Measurements from ENCODE around the gene SDS. TPM values are rescaled to one million over a fixed set of nuclear protein-coding genes. Genes with fewer than 3 reads are reported as not detected.

Gene SDS
- total RNA-seq, 1 donor from 2014 or later: not detected

DNA sequence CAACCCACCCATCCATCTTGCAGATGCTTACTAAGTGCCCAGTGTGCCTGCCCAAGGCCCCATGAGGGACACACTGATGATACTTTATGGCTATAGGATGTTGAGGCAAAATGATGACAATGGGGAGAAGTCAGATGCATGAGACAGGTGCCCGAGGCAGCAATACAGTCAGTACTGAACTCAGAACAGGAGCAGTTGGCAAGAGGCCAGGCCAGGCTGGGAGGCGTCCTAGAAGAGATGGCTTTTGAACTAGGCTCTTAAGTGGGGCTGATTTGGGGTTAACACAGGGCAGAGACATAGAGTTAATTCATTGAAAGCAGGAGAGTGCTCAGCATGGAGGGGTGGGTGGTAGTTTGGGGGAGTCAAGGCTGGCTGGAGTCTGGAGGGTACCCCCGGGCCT lies 29.7 kb downstream of the SDS start:
- Mint-ChIP-seq H3K27me3 (ENCODE audit: low read depth) (no peaks in the 10 kb centered on the region), H3K4me3 (ENCODE audit: low read depth) (no peak overlapping the region)

GRCh38 chr12:113373440-113373839 lies 30.2 kb downstream of the SDS start:
- intact Hi-C loops (cut with micrococcal nuclease): no loop called here
- DNase-seq (ENCODE audit: low spot score): no peak
- Mint-ChIP-seq H3K9me3 (no peaks in the 10 kb centered on the region), H3K36me3 (ENCODE audit: low read depth) (peaks cover 20% of the 10 kb centered on the region), H3K4me3 (ENCODE audit: low read depth) (no peak overlapping the region), H3K27ac (no peak overlapping the region), H3K27me3 (ENCODE audit: low read depth) (no peaks in the 10 kb centered on the region), H3K4me1 (ENCODE audit: low read depth) (no peaks in the 10 kb centered on the region)

More for the DNA sequence above, 29.7 kb downstream of the SDS start:
- Mint-ChIP-seq H3K36me3 (ENCODE audit: low read depth) (peaks cover 20% of the 10 kb centered on the region), H3K4me1 (ENCODE audit: low read depth) (no peaks in the 10 kb centered on the region), H3K27ac (no peak overlapping the region), H3K9me3 (no peaks in the 10 kb centered on the region)
- intact Hi-C loops (cut with micrococcal nuclease): no loop called here
- DNase-seq (ENCODE audit: low spot score): no peak

- intact Hi-C loops (cut with micrococcal nuclease): no loop called here
- H3K27ac Mint-ChIP-seq: no peak overlapping the region
Measured at GRCh38 chr12:113372371-113372770, 31.3 kb downstream of the SDS start.

DNA sequence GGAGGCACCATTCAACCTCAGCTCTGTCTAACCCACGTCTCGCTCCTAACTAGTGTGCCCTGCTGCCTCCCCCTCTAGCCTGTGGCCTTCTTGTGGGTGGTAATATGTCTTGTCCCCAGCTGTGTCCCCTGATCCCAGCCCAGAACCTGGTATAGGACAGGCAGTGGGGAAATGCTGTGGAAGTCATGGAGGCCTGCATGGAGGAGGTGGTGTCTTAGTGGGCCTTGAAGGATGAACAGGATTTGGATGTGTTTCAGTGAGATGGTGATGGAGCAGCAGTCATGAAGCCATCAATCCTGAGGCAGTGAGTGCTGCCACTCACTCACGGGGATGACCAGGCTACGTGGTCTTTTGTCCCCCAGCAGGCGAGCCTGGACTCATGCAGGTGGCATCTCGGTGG lies 31.9 kb downstream of the SDS start:
- Mint-ChIP-seq H3K36me3 (ENCODE audit: low read depth) (peaks cover 13% of the 10 kb centered on the region), H3K4me3 (ENCODE audit: low read depth) (no peak overlapping the region), H3K9me3 (no peaks in the 10 kb centered on the region), H3K27ac (no peak overlapping the region), H3K4me1 (ENCODE audit: low read depth) (no peaks in the 10 kb centered on the region), H3K27me3 (ENCODE audit: low read depth) (no peaks in the 10 kb centered on the region)
- intact Hi-C loops (cut with micrococcal nuclease): no loop called here
- no peak for DNase-seq (ENCODE audit: low spot score)

More at GRCh38 chr12:113372371-113372770, 31.3 kb downstream of the SDS start:
- H3K4me1 Mint-ChIP-seq (ENCODE audit: low read depth): no peaks in the 10 kb centered on the region
- no peak overlapping the region for H3K4me3 Mint-ChIP-seq (ENCODE audit: low read depth)
- H3K36me3 Mint-ChIP-seq (ENCODE audit: low read depth): peaks cover 17% of the 10 kb centered on the region
- H3K27me3 Mint-ChIP-seq (ENCODE audit: low read depth): no peaks in the 10 kb centered on the region
- H3K9me3 Mint-ChIP-seq: no peaks in the 10 kb centered on the region
- no peak for DNase-seq (ENCODE audit: low spot score)

- intact Hi-C loops (cut with micrococcal nuclease): no loop called here
- Mint-ChIP-seq H3K27me3 (ENCODE audit: low read depth) (no peaks in the 10 kb centered on the region), H3K4me1 (ENCODE audit: low read depth) (no peaks in the 10 kb centered on the region), H3K9me3 (no peaks in the 10 kb centered on the region), H3K36me3 (ENCODE audit: low read depth) (peaks cover 13% of the 10 kb centered on the region), H3K27ac (no peak overlapping the region), H3K4me3 (ENCODE audit: low read depth) (no peak overlapping the region)
- DNase-seq (ENCODE audit: low spot score): no peak
Measured at GRCh38 chr12:113370923-113371682, 32.6 kb downstream of the SDS start.

DNA sequence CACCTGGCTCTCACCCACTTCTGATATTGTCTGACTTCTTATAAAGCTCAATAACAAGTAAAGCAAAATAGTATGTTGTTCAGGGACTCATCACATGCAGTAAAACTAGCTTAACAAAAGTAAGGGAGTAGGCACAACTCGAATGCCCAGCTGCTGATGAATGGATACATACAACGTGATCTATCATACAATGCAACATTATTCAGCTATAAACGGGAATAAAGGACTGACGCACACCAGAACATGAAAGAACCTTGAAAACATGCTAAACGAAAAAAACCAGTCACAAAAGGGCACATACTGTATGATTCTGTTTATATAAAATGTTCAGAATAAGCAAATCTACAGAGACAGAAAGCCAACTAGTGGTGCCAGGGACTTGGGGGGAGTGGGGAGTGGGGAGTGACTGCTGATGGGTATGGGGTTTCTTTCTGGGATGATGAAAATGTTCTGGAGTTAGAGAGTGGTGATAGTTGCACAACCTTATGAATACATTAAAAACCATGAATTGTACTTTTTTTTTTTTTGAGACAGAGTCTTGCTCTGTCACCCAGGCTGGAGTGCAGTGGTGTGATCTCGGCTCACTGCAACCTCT lies 34.2 kb downstream of the SDS start:
- Mint-ChIP-seq H3K9me3 (no peaks in the 10 kb centered on the region), H3K4me3 (ENCODE audit: low read depth) (no peak overlapping the region), H3K4me1 (ENCODE audit: low read depth) (no peaks in the 10 kb centered on the region), H3K36me3 (ENCODE audit: low read depth) (peaks cover 9% of the 10 kb centered on the region), H3K27me3 (ENCODE audit: low read depth) (no peaks in the 10 kb centered on the region), H3K27ac (no peak overlapping the region)
- no peak for DNase-seq (ENCODE audit: low spot score)
- intact Hi-C loops (cut with micrococcal nuclease): no loop called here

- H3K27ac Mint-ChIP-seq: no peak overlapping the region
- no peaks in the 10 kb centered on the region for H3K4me1 Mint-ChIP-seq (ENCODE audit: low read depth)
- H3K36me3 Mint-ChIP-seq (ENCODE audit: low read depth): peaks cover 1% of the 10 kb centered on the region
- H3K4me3 Mint-ChIP-seq (ENCODE audit: low read depth): no peak overlapping the region
- H3K9me3 Mint-ChIP-seq: no peaks in the 10 kb centered on the region
- no peak for DNase-seq (ENCODE audit: low spot score)
- no peaks in the 10 kb centered on the region for H3K27me3 Mint-ChIP-seq (ENCODE audit: low read depth)
- intact Hi-C loops (cut with micrococcal nuclease): no loop called here
Measured at GRCh38 chr12:113368331-113368730, 35.4 kb downstream of the SDS start.

- Mint-ChIP-seq H3K4me3 (ENCODE audit: low read depth) (no peak overlapping the region), H3K27ac (no peak overlapping the region), H3K27me3 (ENCODE audit: low read depth) (no peaks in the 10 kb centered on the region), H3K36me3 (ENCODE audit: low read depth) (peaks cover under 1% of the 10 kb centered on the region), H3K4me1 (ENCODE audit: low read depth) (no peaks in the 10 kb centered on the region), H3K9me3 (no peaks in the 10 kb centered on the region)
- intact Hi-C loops (cut with micrococcal nuclease): no loop called here
- DNase-seq (ENCODE audit: low spot score): no peak
Measured at GRCh38 chr12:113366827-113367226, 36.9 kb downstream of the SDS start.

GRCh38 chr12:113365639-113366395 lies 37.9 kb downstream of the SDS start:
- intact Hi-C loops (cut with micrococcal nuclease): no loop called here
- Mint-ChIP-seq H3K27ac (no peak overlapping the region), H3K27me3 (ENCODE audit: low read depth) (no peaks in the 10 kb centered on the region), H3K4me3 (ENCODE audit: low read depth) (no peak overlapping the region), H3K4me1 (ENCODE audit: low read depth) (no peaks in the 10 kb centered on the region), H3K9me3 (no peaks in the 10 kb centered on the region), H3K36me3 (ENCODE audit: low read depth) (peaks cover 3% of the 10 kb centered on the region)
- no peak for DNase-seq (ENCODE audit: low spot score)

- no peaks in the 10 kb centered on the region for H3K27me3 Mint-ChIP-seq (ENCODE audit: low read depth)
- no peak overlapping the region for H3K27ac Mint-ChIP-seq
- H3K36me3 Mint-ChIP-seq (ENCODE audit: low read depth): peaks cover 3% of the 10 kb centered on the region
- no peak overlapping the region for H3K4me3 Mint-ChIP-seq (ENCODE audit: low read depth)
- no peak for DNase-seq (ENCODE audit: low spot score)
- intact Hi-C loops (cut with micrococcal nuclease): no loop called here
- no peaks in the 10 kb centered on the region for H3K9me3 Mint-ChIP-seq
- peaks cover 5% of the 10 kb centered on the region for H3K4me1 Mint-ChIP-seq (ENCODE audit: low read depth)
Measured at GRCh38 chr12:113364698-113365097, 39.0 kb downstream of the SDS start.

GRCh38 chr12:113361574-113362370 lies 41.9 kb downstream of the SDS start:
- no peak for DNase-seq (ENCODE audit: low spot score)
- no peaks in the 10 kb centered on the region for H3K9me3 Mint-ChIP-seq
- no peaks in the 10 kb centered on the region for H3K27me3 Mint-ChIP-seq (ENCODE audit: low read depth)
- H3K27ac Mint-ChIP-seq: no peak overlapping the region
- intact Hi-C loops (cut with micrococcal nuclease): no loop called here
- H3K36me3 Mint-ChIP-seq (ENCODE audit: low read depth): peaks cover 3% of the 10 kb centered on the region
- no peak overlapping the region for H3K4me3 Mint-ChIP-seq (ENCODE audit: low read depth)
- H3K4me1 Mint-ChIP-seq (ENCODE audit: low read depth): peaks cover 12% of the 10 kb centered on the region

DNA sequence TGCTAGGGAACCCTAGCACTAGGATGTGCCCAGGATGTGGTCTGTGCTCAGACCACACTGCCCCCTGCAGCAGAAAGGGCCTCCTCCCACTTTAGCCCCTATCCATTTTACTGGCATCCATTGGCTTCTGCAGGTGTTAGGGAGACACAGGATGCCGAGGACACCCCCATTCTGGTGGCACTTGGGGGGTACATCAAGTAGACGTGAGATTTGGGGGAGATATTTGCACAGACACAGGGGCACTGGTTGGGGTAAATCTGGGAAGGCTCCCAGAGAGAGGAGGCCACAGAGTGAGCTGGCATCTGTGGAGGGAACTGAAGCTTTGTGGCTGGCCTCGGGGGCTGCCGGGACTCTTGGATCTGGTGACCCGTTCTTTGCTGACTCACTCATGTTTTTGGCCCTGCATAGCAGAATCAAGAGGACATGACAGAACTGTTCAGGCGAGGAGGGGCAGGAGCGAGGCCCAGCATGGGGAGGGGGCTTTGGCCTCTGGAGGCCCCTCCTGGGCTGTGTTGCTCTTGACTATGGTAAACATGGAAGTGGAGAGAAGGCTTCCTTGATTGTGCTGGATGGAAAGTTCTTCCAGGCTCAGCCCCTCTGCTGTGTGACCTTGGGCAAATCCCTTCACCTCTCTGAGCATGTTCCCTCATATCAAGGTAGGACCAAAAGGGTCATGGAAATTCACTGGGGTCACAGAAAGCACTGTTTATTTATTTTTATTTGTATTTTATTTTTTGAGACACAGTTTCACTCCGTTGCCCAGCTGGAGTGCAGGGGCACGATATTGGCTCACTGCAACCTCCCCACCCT lies 43.5 kb downstream of the SDS start:
- no peak for DNase-seq (ENCODE audit: low spot score)
- peak overlapping the region; percentile 85 for H3K4me3 Mint-ChIP-seq (ENCODE audit: low read depth)
- no peaks in the 10 kb centered on the region for H3K9me3 Mint-ChIP-seq
- H3K27me3 Mint-ChIP-seq (ENCODE audit: low read depth): peaks cover 1% of the 10 kb centered on the region
- no peak overlapping the region for H3K27ac Mint-ChIP-seq
- intact Hi-C loops (cut with micrococcal nuclease): loop anchor here (2.0 to 5.0 kb wide), 3 partner anchors 63 to 153 kb away; partner anchors contain the start of genes SDSL and TPCN1
- peaks cover 3% of the 10 kb centered on the region for H3K36me3 Mint-ChIP-seq (ENCODE audit: low read depth)
- peaks cover 12% of the 10 kb centered on the region for H3K4me1 Mint-ChIP-seq (ENCODE audit: low read depth)

Measured in activated T-helper 2 cell treated with anti-CD3 and anti-CD28 coated beads, Interferon-gamma antibody, Interleukin-2, Interleukin-4, amounts not matched to agents 10 μg/mL and 5 μg/mL and 100 μg/mL, durations not matched to agents 14 hours and 24 hours and 36 hours (primary cell).